NCI-H2227 (cell line): Measurements from ENCODE around the gene RBM33.
"Not testable (repeated sequence)": the region's sequence is repeated elsewhere in the genome, so short reads cannot be mapped to it uniquely, and the experiment has no call there.

Source experiments
- DNase-seq: peaks from one replicate; lab custom pipeline; 2025; ENCODE audit not compliant: unreplicated experiment; lab: John Stamatoyannopoulos, UW

RBM33 gene

DNA sequence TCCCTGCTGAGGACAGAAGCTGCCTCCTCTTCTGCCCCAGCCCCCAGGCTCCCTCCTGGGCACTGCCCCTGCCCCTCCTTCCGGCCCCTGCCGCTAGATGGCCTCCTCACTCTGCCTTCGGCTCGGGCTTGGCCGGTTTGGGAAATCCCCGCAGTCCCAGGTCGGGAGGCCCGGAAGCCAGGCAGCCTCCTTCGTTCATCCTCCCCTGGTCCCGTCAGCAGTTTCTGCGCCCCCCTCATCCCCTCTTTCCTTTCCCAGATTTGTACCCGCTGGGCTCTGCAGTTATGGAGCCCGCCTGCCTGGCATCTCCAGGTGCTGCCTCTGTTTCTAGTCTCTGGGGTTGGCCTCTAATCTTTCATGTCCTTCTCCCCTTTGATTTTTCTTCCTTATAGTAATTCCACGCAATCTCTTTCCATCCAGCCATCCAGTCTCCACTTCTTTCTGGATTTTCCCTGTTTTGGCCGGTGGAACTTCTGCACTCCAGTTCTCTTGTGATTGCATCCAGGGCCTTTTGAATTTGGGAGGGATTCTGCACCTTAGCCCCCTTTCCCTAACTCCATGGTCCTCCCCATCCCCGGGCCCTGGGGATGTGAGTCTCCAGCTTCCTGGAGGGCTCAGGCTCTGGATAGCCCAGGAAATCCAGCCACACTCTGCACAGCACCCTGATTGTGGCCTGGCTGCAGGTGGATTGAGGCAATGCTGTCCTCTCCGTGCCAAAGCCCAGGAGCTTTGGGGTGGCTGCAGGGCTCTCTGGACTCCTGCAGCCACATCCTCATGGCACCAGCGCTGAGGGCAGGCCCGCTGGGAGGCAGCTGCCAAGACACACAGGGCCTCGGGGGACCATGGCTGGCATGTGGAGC is 171.1 kb downstream of the RBM33 start:
- no peak for DNase-seq

- no peak for DNase-seq
Observed at GRCh38 chr7:155816192-155816508, 171.7 kb downstream of the RBM33 start.

DNA sequence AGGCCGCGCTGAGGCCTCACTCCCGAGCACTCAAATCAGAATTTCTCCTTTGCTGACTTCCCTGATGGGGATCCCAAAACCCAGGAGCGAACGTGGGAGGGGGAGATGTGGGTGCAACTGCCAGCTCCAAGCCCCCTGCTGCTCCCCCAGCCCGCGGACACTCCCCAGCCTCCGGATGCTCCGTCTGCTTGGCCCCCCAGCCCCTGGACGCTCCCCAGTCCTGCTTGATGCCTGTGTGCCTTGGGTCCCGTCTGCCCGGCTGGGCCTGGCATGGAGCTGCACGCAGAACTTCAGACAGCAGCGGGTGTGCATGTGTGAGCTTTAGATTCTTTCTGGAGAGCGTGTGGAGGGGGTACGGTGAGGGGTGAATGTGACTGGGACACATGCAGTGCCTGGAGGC is 172.5 kb downstream of the RBM33 start:
- DNase-seq, result no peak

DNA sequence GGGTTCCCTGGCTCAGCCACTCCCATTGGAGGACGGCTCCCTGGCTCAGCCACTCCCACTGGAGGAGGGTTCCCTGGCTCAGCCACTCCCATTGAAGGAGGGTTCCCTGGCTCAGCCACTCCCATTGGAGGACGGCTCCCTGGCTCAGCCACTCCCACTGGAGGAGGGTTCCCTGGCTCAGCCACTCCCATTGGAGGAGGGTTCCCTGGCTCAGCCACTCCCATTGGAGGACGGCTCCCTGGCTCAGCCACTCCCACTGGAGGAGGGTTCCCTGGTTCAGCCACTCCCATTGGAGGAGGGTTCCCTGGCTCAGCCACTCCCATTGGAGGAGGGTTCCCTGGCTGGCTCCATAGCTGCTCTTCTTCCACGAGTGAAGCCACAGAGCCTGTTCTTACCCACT is 173.1 kb downstream of the RBM33 start:
- not testable (repeated sequence) for DNase-seq

DNA sequence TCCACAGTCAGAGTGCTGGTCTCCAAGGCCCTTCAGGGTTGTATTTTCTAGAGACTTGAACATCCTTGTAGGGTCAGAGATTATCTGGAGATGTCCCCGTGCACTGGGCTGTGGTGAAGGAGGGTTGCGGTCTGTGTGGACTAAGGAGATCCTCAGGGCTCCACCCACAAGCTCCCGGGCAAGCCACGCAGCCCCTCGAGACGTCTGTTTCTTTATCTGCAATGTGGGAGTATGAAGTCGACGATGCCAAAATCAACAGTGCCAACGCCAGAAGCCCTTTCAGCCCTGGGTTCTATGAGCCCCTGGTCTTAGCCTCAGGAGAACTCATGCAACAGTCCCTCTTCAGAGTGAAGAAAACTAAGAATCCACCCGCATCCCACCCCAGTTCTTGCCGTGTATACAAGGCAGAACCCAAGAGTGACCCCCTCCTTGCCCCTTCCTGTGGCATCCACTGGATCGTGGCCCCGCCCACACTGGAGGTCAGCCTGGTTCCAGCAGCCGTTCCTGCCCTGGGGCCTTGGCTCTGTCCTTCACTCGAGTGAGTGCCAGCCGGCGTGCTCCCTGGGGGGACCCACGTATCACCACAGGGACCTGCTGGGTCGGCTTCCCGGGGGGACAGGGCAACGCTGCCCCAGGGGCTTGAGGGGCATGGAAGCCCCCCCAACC is 173.8 kb downstream of the RBM33 start:
- DNase-seq, result no peak

DNA sequence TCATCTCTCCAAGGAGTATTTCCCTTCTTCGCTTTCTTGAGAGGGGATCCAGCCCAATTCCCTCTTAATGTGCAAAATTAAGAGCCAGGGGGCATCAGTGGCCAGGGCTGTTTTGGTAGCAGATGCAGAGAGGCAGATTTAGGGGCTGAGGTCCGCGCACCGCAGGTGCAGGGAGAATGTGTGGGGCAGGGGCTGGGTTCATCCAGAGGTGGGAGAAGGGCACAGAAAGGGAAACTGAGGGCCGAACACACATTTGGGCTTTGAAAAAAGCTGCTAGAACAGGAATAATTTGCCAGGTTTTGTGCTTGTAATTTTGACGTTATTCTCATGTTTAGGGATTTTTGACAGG is 174.3 kb downstream of the RBM33 start:
- no peak for DNase-seq

- DNase-seq, result no peak
Observed at GRCh38 chr7:155819186-155819585, 174.7 kb downstream of the RBM33 start.

DNA sequence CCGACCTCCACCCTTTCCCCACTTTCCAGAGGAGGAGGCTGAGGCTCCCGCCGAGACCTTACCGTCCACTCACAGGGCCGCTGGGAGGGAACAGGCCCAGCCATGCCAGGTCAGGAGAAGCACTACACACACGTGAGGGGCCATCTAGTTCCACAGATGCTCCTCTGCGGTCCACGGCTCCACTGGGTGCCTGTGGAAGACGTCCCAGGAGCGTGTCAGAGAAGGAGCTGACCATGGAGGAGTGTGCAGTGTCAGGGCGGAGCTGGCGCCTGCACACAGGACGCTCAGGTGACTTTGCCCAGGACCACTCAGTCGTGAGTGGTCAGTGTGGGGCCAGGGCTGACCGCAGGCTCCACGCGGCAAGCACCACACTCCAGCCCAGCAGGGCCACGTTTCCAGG is 175.8 kb downstream of the RBM33 start:
- no peak for DNase-seq

GRCh38 chr7:155820788-155821187 is 176.3 kb downstream of the RBM33 start:
- DNase-seq, result no peak

- no peak for DNase-seq
Observed at GRCh38 chr7:155821851-155822250, 177.4 kb downstream of the RBM33 start.

DNA sequence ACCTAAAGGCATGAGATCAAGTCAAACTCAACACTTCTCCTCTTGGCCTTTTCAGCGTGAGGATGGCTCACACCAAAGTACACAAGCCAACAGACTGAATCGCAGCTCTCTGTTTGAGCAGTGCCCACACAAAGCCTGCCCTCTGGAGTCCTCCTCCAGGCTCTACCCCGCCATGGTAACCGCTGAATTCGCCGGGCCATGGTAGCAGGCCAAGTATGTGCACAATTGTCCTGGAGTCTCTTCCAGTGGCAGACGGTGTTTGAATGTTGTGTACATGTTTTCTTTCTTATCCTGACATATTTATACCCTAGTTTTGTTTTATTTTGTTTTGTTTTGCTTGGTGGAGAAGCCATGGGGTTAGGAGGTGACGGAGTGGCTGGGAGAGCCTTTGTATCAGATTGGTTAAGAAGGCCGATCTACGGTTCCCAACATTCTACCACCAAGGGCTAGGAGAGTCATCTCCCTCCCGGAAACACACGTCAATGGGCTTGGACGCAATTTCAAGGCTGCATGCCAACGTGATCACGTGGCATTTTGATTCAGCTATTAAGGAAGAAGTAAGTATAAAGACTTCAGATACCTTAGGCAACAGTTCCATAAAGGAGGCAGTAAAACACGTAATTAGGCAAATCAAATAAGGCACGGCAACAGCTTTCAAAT is 179.9 kb downstream of the RBM33 start:
- no peak for DNase-seq

- DNase-seq, result no peak
Observed at GRCh38 chr7:155825336-155825735, 180.9 kb downstream of the RBM33 start.

DNA sequence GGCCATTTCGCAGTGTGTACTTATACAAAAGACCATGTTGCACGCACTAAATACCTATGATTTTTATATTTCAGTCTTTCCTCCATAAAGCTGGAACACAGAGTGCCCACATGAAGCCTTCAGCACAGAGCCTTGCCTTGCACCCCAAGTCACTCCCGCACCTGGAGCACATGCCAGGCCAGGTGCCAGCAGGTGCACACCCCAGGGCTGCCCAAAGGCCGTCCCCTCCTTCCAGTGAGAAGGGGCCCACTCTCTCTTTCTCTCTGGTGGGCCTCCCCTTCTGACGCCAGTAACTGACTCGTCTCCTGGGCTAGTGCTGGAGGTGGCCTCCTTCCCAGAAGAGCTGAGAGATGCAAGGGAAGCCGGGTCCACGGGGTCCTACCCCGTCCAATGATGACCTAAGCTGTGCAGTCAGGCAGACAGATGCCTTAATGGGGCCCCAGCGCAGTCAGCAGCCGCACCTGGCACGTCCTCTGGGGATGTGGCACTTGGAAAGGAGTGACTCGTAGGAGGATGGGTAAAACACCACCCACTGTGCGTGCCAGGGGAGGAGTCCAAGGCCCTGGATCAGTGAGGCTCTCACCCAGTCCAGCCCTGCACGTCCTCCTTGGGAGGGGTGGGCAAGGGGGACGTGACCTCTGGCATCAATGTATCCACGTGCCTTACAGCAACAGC is 185.5 kb downstream of the RBM33 start:
- no peak for DNase-seq
